Pulmonary artery endothelial cell (primary cell): ENCODE measurements around the gene PDE4C. TPM values are rescaled to one million over a fixed set of nuclear protein-coding genes. Genes with fewer than 3 reads are reported as not detected.

Experiments
- DNase-seq: peaks from one replicate; pipeline ENCODE4 v3.0.0-alpha.2; 2011; ENCODE audit warnings: low read depth, low spot score
- total RNA-seq: library from RNA; depleted of rRNA; stranded (reverse); fragments of >200 nt; gene quantifications from 2 replicates; pipeline ENCODE4 v1.2.3, GENCODE V29; 2014

The PDE4C gene
- 0.04 and 0.20 TPM in 2 replicates for total RNA-seq

DNA sequence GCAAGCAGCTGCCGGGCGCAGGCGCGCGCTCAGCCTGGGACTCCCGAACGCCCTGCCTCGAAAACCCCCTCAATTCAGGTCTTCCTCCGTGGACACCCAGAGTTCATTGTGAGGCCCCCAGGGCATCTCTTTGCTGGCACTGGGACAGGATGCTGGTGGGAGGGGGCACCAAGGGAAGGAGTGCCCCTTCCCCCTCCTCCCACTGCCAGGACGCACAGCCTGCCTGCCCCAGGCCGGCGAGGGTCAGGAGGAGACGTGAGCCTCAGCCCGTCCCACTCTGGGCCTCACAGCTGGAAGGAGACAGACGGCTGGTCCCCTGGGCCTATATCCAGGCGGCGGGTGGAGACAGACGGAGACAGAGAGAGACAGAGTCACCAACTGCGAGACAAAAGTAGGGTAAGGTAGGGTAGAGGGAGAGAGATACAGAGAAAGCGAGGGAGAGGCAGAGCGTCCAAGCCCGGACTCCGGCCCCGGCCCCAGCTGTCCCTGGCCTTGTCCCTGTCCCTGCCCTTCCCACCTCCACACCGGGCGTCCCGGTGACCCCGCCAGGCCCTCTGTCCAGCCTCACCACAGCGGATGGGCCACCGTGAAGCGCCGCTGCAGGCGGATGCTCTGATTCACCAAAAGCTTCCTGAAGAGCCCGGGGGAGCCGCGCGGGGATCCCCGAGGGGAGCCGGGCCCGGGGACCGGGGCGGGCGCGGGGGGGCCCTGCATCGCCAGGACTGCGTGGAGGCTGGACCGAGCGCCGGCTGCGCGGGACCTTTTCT, at the start of gene PDE4C:
Gene PDE4C (minus strand): TSS at position 737 of the 767 bp plus-strand sequence. CDS start 23 bp downstream, at position 714.
- no peak for DNase-seq

DNA sequence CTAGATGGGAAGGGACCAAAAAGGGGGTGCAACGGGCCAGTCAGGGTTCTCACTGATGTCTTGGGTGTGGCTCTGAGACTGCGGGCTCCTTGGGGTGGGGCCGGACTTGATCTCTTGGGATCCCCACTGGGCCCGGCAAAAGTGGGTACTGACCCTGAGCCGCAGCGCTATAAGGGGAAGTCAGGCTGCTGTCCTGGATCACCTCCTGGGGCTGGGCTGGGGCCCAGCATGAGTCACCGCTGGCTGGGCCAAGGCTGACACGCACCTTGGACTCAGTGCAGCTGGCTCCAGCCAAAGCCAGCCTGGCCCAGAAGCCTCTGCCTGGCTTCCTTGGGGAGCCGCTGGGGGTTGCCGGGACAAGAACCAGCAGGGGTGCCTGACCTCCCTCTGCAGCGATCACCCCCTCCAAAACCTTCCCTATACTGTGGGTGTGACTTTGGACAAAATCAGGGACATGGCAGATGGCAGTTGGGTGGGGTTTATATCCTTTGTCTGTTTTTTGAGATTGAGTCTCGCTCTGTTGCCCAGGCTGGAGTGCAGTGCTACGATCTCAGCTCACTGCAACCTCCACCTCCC, 48.6 kb upstream of the PDE4C start:
- no peak for DNase-seq

DNA sequence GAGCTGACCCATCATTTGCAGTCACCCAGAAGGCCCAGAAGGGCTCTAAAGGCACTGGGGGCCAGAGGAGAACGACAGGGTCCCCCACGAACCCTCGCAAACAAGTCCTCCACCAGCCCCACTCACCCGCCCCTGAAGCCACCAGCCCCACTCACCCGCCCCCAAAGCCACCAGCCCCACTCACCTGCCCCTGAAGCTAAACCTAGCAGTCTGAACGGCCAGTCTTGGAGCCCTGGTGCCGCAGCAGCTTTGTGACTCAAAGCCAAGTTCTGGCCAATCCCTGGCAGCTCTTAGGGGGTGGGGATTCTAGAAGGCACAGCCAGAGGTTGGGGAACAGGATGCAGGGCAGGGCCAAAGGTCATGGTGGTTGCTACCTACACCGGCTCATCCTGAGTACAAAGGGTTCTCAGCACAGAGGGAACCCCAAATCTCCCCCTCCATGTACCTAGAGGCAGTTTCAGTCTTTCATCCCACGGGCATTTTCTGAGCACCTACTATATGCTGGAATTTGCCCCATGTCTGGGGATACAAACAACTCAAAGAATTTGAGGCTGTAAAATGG, 48.1 kb upstream of the PDE4C start, which contains the start of gene IQCN:
Gene IQCN (minus strand): TSS at position 234 of the 562 bp plus-strand sequence. CDS start 4,974 bp downstream, outside the sequence.
- no peak for DNase-seq

DNA sequence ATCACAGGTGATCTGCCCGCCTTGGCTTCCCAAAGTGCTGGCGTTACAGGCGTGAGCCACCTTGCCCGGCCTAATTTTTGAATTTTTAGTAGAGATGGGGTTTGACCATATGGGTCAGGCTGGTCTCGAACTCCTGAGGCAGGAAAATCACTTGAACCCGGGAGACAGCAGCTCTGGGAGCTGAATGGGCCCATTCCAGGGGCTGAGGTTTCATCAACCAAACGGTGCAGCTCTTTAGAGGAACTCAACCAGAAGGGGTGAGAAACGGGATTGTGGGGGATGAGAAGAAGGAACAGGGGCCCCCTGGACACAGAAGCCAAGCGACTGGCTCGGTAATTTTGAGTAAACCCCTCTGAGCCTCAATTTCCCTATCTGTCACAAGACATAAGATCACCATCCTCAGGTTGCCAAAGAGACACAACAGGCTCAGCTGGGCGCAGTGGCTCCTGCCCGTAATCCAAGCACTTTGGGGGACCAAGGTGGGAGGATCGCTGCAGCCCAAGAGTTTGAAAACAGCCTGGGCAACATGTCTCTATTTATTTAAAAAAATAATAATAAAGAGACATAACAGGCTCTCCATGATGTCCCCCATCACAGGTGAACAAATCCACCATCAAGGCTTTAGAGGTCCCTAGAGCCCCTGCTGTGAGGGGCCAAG, 47.5 kb upstream of the PDE4C start:
- no peak for DNase-seq

DNA sequence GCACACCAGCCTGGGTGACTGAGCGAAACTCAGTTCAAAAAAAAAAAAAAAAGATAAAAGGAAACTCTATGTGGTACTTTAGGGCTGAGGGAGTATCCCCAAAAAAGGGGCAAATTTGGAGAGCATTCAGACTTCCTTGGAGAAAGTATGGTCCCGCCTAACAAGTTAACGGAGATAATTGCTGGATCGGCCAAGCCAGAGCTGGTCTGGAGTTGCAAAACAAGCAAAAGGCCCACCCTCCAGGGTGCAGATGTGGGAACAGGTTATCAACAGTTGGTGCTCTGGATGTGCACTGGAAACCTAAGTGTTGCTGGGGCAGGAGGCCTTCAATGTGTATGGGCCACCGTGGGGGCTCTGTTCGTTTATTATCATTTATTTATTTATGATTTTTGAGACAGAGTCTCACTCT, 45.2 kb upstream of the PDE4C start:
- no peak for DNase-seq

- no peak for DNase-seq
Measured at GRCh38 chr19:18270326-18270725, 44.1 kb upstream of the PDE4C start.

GRCh38 chr19:18269070-18269723, 43.0 kb upstream of the PDE4C start:
- DNase-seq = no peak

DNA sequence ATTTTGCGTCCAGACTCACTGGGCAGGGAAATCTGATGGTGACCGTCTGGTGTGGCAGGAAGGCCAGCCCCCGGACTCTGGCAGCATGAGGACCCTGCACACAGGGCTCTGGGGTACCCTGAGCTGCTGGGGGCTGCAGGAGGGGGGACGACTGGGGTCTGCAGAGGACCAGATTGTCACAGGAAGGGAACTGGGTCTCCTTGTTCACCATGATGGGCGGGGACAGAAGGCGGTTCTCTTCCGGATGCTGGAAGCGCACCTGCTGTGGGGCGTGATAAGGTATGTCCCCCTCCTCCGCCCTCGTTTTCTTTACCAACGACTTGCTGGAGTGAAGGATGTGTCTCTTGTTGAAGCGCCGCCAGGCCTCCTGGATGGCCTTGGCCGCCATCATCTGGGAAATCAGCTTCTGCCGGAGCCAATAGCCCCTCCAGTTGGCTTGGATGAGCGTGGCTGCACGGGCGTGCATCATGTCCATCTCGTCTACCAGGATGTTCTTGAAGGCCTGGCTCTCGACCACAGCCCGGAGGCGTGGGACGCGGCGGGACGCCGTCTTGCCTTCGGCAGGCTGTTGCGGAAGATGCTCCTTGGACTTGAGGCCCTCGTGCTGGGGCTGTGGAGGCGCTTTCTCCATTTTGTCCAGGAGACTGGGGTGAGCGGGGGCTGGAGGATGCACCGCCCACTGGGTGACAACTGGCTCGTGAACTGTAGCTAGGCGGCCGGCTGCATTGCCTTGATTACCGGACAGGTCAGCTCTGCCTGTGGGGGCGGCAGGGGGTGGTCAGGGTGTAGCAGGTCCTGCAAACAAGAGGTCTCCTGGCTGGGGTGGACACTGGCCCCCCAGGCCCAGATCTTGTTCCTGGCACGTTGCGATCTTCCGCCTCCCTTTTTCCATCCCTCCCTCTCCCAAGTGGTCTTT, 40.8 kb upstream of the PDE4C start:
- DNase-seq = no peak

GRCh38 chr19:18265582-18265981, 39.3 kb upstream of the PDE4C start:
- DNase-seq = no peak

DNA sequence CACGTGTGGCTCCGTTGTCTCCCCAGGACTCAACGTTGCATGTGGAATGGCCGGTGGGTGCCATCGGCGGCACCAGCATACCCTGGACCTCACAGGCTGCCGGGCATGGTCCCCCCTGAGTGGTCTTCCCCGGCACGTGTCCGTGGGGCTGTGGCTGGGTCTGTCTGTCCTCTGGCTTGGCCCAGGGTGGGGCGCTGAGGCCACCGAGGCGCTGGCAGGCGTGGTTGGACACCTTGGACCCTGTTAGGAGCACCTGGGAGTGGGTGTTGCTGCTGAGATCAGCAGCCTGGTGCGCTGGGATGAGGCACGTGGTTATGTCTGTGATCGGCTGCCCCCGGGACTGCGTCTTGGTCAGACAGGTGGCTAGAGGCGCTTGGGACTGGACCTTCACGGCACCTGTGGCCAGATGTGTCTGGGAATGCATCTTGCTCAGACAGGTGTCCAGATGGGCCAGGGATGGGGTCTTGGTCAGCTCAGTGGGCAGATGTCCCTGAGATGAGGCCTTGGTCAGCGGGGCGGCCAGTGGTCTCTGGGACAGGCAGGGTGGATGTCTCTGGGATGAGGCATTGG, 38.8 kb upstream of the PDE4C start:
- no peak for DNase-seq

DNA sequence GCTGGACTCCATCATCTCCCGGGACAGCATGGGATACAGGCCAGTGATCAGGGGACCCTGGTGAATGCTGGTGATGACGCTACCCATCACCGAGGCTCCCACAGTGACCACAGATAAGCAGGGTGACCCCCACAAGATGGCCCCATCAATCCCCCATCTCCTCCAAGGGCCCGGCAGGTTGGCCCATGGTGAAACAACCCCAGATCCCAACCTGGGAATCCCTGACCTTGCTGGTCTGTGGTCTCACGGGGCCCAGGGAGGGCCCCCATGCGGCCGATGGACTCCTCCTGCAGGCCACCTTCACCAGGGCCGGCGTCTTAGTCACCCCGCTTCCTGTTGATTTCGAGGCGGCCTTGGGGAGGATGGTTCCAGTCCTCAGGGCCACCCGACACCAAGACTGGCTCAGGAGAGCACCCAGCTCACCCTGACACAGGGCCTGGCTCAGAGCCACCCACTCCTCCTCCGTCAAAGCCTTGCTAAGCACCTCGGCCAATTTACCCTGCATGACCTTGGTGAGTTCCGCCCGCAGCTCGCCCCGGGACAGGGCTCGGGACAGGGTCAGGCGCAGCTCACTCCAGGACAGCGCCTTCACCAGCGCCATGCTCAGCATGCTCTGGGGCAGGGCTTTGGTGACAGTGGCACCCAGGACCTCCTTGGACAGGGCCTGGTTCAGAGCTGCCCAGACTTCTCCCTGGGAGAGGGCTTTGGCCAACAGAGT, 38.1 kb upstream of the PDE4C start:
- no peak for DNase-seq

DNA sequence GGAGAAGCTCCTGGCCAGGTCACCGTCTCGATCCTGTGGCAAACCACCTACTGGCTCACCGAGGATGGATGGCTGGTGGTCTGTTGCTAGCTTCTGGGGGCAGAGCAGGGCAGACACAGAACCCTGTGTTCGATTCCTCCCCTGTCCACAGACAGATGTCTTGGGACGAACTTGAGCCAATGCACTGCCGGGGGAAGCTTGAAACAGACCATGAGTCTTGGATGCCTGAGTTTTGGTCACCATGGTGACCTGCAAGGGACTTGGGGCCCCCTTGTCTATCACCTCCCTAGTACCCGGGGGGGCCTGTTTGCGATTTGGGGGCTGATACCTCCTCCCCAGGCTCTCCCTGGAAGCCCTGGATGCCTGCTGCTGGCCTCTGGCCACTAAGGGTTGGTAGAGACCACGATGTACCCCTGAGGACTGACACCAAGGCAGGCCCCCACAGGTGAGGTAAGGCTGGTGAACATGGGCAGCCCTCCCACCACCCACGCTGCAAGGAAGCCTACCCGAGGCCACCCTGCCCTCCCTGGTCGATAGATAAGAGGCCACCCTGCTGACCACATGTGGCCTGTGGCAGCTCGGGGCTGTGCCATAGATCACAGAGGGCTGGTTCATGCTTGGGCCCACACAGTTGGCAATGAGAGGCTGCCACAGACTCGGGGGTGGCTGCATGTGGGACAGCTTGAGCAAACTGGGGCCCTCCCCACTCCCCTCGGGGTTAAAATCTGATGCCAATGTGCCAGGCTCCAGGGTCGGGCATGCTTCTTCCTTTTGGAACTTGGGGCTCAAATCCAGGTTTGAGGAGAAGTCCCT, 37.3 kb upstream of the PDE4C start:
- DNase-seq = no peak

DNA sequence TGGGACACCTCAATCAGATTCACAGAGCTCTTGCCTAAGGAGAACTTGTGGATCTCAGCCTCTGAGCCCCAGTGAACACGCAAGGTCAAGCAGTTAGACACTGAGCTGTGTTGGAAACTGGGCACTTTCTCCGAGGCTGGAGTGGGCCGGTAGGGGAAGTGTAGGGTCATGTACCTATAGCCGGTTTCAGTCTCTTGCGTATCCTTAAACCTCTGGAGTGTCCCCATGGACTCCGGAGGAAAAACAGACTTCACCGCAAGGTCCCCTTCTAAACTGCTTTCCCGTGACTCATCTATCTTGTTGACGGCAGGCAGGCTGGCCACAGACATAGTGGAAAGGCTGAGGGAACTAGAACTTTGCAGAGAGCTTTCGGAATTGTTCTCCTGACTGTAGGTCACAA, 36.7 kb upstream of the PDE4C start:
- DNase-seq = no peak

DNA sequence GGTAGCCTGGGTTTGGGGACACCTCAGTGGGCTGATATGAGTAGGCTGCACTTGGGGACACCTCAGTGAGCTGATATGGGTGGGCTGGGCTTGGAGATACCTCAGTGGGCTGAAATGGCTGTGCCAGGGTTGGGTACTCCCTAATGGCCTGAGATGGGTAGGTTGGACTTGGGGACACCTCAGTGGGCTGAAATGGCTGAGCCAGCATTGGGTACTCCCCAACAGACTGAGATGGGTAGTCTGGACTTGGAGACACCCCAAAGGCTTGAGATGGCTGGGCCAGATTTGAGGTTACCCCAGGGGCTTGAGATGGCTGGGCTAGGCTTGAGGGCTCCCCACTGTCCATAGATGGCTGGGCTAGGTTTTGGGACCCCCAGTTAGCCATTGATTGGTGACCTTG, 35.9 kb upstream of the PDE4C start:
- DNase-seq = no peak

DNA sequence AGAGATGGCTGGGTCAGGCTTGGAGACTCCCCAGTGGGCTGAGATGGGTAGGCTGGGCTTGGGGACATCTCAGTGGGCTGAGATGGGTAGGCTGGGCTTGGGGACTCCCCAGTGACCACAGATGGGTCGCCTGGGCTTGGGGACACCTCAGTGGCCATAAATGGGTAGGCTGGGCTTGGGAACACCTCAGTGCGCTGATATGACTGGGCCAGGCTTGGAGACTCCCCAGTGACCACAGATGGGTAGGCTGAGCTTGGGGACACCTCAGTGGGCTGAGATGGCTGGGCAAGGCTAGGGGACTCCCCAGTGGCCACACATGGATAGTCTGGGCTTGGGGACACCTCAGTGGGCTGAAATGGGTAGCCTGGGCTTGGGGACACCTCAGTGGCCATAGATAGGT, 35.2 kb upstream of the PDE4C start:
- DNase-seq = no peak

GRCh38 chr19:18259893-18260292, 33.7 kb upstream of the PDE4C start:
- no peak for DNase-seq

GRCh38 chr19:18257503-18258470, 31.5 kb upstream of the PDE4C start:
- DNase-seq = no peak
